Stomach (tissue), 4 donors: ENCODE measurements around the gene NAXE.

Experiments
- EP300 ChIP-seq: sonication (generic); formaldehyde crosslinking; IDR thresholded peaks from one replicate; pipeline ENCODE4 v1.6.1; 2017; ENCODE audit warnings: antibody characterized with exemption
- POLR2AphosphoS5 ChIP-seq, 3 donors: sonication (generic); formaldehyde crosslinking; IDR thresholded peaks; one replicate each; pipeline ENCODE4 v1.6.1; 2016; ENCODE audit warnings: antibody characterized with exemption in 3 of 3
- TF ChIP-seq, protein P1 (sequence below), 7 experiments: fragments of 450-650 bp in 4 of 7; fragments of 200-600 bp in 3 of 7; sonication (generic) in 3 of 7; IDR thresholded peaks; one replicate each; pipeline ENCODE4 v1.5.1; 2016 to 2019; ENCODE audit warnings: antibody characterized with exemption in 7 of 7, control low read depth in 2 of 7, mild to moderate bottlenecking in 1 of 7

DNA sequence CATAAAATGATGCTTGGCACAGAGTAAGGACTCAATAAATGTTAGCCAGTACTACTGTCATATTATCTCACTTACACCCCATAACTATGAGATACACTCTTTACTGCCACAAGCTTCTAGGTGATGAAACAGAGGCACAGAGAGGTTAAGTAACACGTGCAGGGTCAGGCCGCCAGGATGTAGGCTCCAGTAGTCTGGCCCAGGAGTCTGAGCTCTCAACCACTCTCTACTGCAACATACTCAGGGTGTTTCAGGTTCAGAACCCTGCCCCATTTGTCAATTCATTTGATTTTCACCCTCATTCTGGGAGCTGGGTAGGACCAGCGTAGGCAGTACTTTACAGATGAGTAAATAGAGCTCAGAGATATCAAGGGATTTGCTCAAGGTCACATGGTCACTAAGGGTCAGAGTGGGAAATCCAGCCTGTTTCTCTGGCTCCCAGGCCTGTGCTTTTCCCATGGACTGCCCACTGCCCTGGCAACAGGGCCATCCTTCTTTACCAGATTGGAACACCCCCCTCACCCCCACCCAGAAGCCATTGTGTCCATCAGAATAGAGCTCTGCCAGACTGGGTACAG is 40.4 kb upstream of the NAXE start:
- TF ChIP-seq, protein P1, sequence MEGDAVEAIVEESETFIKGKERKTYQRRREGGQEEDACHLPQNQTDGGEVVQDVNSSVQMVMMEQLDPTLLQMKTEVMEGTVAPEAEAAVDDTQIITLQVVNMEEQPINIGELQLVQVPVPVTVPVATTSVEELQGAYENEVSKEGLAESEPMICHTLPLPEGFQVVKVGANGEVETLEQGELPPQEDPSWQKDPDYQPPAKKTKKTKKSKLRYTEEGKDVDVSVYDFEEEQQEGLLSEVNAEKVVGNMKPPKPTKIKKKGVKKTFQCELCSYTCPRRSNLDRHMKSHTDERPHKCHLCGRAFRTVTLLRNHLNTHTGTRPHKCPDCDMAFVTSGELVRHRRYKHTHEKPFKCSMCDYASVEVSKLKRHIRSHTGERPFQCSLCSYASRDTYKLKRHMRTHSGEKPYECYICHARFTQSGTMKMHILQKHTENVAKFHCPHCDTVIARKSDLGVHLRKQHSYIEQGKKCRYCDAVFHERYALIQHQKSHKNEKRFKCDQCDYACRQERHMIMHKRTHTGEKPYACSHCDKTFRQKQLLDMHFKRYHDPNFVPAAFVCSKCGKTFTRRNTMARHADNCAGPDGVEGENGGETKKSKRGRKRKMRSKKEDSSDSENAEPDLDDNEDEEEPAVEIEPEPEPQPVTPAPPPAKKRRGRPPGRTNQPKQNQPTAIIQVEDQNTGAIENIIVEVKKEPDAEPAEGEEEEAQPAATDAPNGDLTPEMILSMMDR (IDR thresholded peaks at IDR 0.05), result no peak
- no peak for TF ChIP-seq POLR2AphosphoS5 (IDR thresholded peaks at IDR 0.05)
- TF ChIP-seq EP300, result no peak
